SK-N-SH (cell line): ENCODE results near the gene EBF4.

Experiments
- CTCF ChIP-seq: fragments of 200-600 bp; sonication (generic); IDR thresholded peaks from 2 replicates; pipeline ENCODE4 v1.6.1; 2017; ENCODE audit warnings: antibody characterized with exemption, mild to moderate bottlenecking, moderate library complexity
- REST ChIP-seq: IDR thresholded peaks from 2 replicates; pipeline ENCODE4 v1.6.1; 2012; ENCODE audit warnings: mild to moderate bottlenecking, low read depth, low read length, moderate library complexity
- SIN3A ChIP-seq: IDR thresholded peaks from 2 replicates; pipeline ENCODE4 v1.6.1; 2012; ENCODE audit warnings: low read depth, mild to moderate bottlenecking, low read length, moderate library complexity, borderline replicate concordance

GRCh38 chr20:2651772-2652723 is 40.5 kb upstream of the EBF4 start, which contains the start of gene NOP56:
- TF ChIP-seq SIN3A (peak; percentile 77; the same call in 1 of the 2 replicates), CTCF (no peak), REST (0 out of 2 replicates have a peak, but pooled peaks have one; percentile 19)
